Right hindlimb (tissue), 1 donor: ENCODE results near the gene SMIM27.
"Not testable (repeated sequence)": the region's sequence is repeated elsewhere in the genome, so short reads cannot be mapped to it uniquely, and the experiment has no call there.

ENCODE experiments used
- DNase-seq: peaks from one replicate; pipeline ENCODE4 v3.0.0-alpha.2; 2018

The SMIM27 gene

GRCh38 chr9:32552172-32552872, at the start of gene SMIM27, which contains the start of gene TOPORS:
TSS of gene SMIM27 (plus strand) at chr9:32552327. CDS start at chr9:32552435, 108 bp downstream.
TSS of gene TOPORS (minus strand) at chr9:32552586. CDS start at chr9:32552436, 150 bp downstream.
- peak; percentile 95 for DNase-seq

GRCh38 chr9:32502464-32502863, 49.7 kb upstream of the SMIM27 start:
- no peak for DNase-seq

GRCh38 chr9:32503008-32503407, 49.1 kb upstream of the SMIM27 start:
- no peak for DNase-seq

- no peak for DNase-seq
Observed at GRCh38 chr9:32508728-32509127, 43.4 kb upstream of the SMIM27 start.

- DNase-seq, result peak; percentile 41
Observed at GRCh38 chr9:32516241-32516640, 35.9 kb upstream of the SMIM27 start.

- DNase-seq, result no peak
Observed at GRCh38 chr9:32518276-32518675, 33.9 kb upstream of the SMIM27 start.

- DNase-seq, result no peak
Observed at GRCh38 chr9:32523910-32524309, 28.2 kb upstream of the SMIM27 start.

- not testable (repeated sequence) for DNase-seq
Observed at GRCh38 chr9:32524558-32524891, 27.6 kb upstream of the SMIM27 start.

GRCh38 chr9:32524892-32525708, 27.0 kb upstream of the SMIM27 start:
- DNase-seq, result no peak

- no peak for DNase-seq
Observed at GRCh38 chr9:32525709-32526030, 26.5 kb upstream of the SMIM27 start.

GRCh38 chr9:32526041-32526706, 26.0 kb upstream of the SMIM27 start, which contains the start of gene RIGI:
TSS of gene RIGI (minus strand) at chr9:32526196. CDS start at chr9:32526166, 30 bp downstream.
- peak; percentile 96 for DNase-seq

GRCh38 chr9:32526707-32527048, 25.4 kb upstream of the SMIM27 start:
- DNase-seq, result no peak

- DNase-seq, result no peak
Observed at GRCh38 chr9:32533336-32533735, 18.8 kb upstream of the SMIM27 start.

- DNase-seq, result no peak
Observed at GRCh38 chr9:32533816-32534215, 18.3 kb upstream of the SMIM27 start.

GRCh38 chr9:32543047-32543446, 9.1 kb upstream of the SMIM27 start:
- DNase-seq, result no peak

GRCh38 chr9:32545884-32546283, 6.2 kb upstream of the SMIM27 start:
- DNase-seq, result no peak

- not testable (repeated sequence) for DNase-seq
Observed at GRCh38 chr9:32548213-32548612, 3.9 kb upstream of the SMIM27 start.

GRCh38 chr9:32550150-32550561, 2.0 kb upstream of the SMIM27 start:
- peak; percentile 20 for DNase-seq

- DNase-seq, result peak; percentile 98
Observed at GRCh38 chr9:32550562-32551275, 1.4 kb upstream of the SMIM27 start.

- no peak for DNase-seq
Observed at GRCh38 chr9:32551276-32552051, 663 bp upstream of the SMIM27 start.

GRCh38 chr9:32554107-32554506, 2.0 kb downstream of the SMIM27 start:
- no peak for DNase-seq

GRCh38 chr9:32554591-32554990, 2.5 kb downstream of the SMIM27 start:
- no peak for DNase-seq
